Smooth muscle cell (in vitro differentiated cells): ENCODE results near the gene TXLNG. TPM values are rescaled to one million over a fixed set of nuclear protein-coding genes. Genes with fewer than 3 reads are reported as not detected.

ENCODE experiments used
- DNase-seq: peaks from one replicate; lab custom pipeline; 2025; ENCODE audit not compliant: unreplicated experiment; lab: John Stamatoyannopoulos, UW
- H2AFZ ChIP-seq: fragments of 200-600 bp; sonication (generic); 2 replicates; pipeline ENCODE4 v1.6.0; 2016; ENCODE audit warnings: antibody characterized with exemption, low read depth, mild to moderate bottlenecking
- H3F3A ChIP-seq: fragments of 200-600 bp; sonication (generic); 2 replicates; pipeline ENCODE4 v1.6.0; 2017; ENCODE audit warnings: antibody characterized with exemption, low read depth
- H3K27ac ChIP-seq: fragments of 200-600 bp; sonication (generic); 2 replicates; pipeline ENCODE4 v1.5.1; 2016; ENCODE audit warnings: low read depth, mild to moderate bottlenecking
- H3K27me3 ChIP-seq: fragments of 200-600 bp; sonication (generic); 2 replicates; pipeline ENCODE4 v1.6.1; 2016; ENCODE audit warnings: low read depth, mild to moderate bottlenecking
- H3K36me3 ChIP-seq: fragments of 200-600 bp; sonication (generic); 2 replicates; pipeline ENCODE4 v1.5.1; 2016; ENCODE audit warnings: low read depth
- H3K4me1 ChIP-seq: fragments of 200-600 bp; sonication (generic); 2 replicates; pipeline ENCODE4 v1.5.1; 2016; ENCODE audit warnings: low read depth
- H3K4me2 ChIP-seq: fragments of 200-600 bp; sonication (generic); 2 replicates; pipeline ENCODE4 v1.6.0; 2016; ENCODE audit warnings: mild to moderate bottlenecking
- H3K4me3 ChIP-seq: fragments of 200-600 bp; sonication (generic); 2 replicates; pipeline ENCODE4 v1.5.1; 2016; ENCODE audit warnings: mild to moderate bottlenecking
- H3K79me2 ChIP-seq: fragments of 200-600 bp; sonication (generic); 2 replicates; pipeline ENCODE4 v1.6.0; 2016; ENCODE audit warnings: low read depth, mild to moderate bottlenecking
- H3K9ac ChIP-seq: fragments of 200-600 bp; sonication (generic); 2 replicates; pipeline ENCODE4 v1.6.0; 2016; ENCODE audit warnings: low read depth
- H3K9me3 ChIP-seq: fragments of 200-600 bp; sonication (generic); replicated peaks from 2 replicates; pipeline ENCODE4 v1.5.1; 2016; ENCODE audit warnings: low read depth
- H4K20me1 ChIP-seq: fragments of 200-600 bp; sonication (generic); 2 replicates; pipeline ENCODE4 v1.6.0; 2016; ENCODE audit warnings: low read depth
- WGBS: methylation state at CpG from one replicate; pipeline ENCODE4 v1.1.7; 2016; ENCODE audit warnings: low lambda C conversion rate; 5-methylcytosine and 5-hydroxymethylcytosine counted together
- polyA plus RNA-seq: library from polyadenylated mRNA; unstranded; fragments of >200 nt; fragmentation: Nextera tagmentation; extraction: Ambion mirVana; gene quantifications from 2 replicates; pipeline ENCODE4 v1.2.1, GENCODE V29; 2016
- total RNA-seq: library from RNA; depleted of rRNA; stranded (reverse); fragments of >200 nt; gene quantifications from 2 replicates; pipeline ENCODE4 v1.2.3, GENCODE V29; 2014
- TF ChIP-seq, protein P1 (sequence below): fragments of 200-600 bp; sonication (generic); IDR thresholded peaks from 2 replicates; pipeline ENCODE4 v1.5.1; 2017; ENCODE audit warnings: borderline replicate concordance, mild to moderate bottlenecking, antibody characterized with exemption; ENCODE audit not compliant: insufficient read depth, poor library complexity, severe bottlenecking

Gene TXLNG
- total and polyA plus RNA-seq, 2 experiments from 2014 or later = 5.7 to 19.6 TPM

DNA sequence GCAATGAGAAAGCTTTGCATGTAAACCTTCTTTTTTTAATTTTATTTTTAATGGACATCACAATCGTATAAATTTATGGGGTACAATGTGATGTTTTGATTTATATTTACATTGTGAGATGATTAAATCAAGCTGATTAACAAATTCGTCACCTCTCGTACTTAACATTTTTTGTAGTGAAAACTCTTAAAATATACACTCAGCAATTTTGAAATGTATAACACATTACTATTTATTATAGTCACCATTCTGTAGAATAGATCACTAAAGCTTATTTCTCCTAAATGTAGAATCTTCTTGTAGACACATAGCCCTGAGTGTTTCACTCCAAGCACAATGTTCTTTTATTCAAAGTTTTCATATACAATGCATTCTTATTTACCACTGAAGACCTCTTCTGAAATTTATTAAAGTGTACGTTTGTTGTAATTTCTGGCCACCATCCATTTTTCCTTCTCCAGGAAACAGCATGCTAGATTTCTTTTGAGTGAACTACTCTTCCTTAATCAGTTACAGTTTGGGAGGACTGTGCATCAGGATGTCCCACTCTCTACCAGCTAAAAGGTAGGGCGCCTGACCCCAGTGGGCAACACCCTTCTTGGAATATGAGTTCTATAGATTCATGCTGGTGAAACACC lies 88.3 kb downstream of the TXLNG start:
- H3K36me3 ChIP-seq = no peaks in the 10 kb centered on the region
- H4K20me1 ChIP-seq = peaks cover under 1% of the 10 kb centered on the region
- no peak for DNase-seq
- H3K9me3 ChIP-seq = no peaks in the 10 kb centered on the region
- no peak overlapping the region for H3K4me2 ChIP-seq
- 87% methylated on average over 5 of the region's 5 CpGs for WGBS
- no peak overlapping the region for H2AFZ ChIP-seq
- no peak overlapping the region for H3K9ac ChIP-seq
- H3K79me2 ChIP-seq = peaks cover under 1% of the 10 kb centered on the region
- H3F3A ChIP-seq = peaks cover 6% of the 10 kb centered on the region
- H3K4me3 ChIP-seq = no peak overlapping the region
- H3K4me1 ChIP-seq = peaks cover 16% of the 10 kb centered on the region
- H3K27ac ChIP-seq = no peak overlapping the region
- TF ChIP-seq, protein P1, sequence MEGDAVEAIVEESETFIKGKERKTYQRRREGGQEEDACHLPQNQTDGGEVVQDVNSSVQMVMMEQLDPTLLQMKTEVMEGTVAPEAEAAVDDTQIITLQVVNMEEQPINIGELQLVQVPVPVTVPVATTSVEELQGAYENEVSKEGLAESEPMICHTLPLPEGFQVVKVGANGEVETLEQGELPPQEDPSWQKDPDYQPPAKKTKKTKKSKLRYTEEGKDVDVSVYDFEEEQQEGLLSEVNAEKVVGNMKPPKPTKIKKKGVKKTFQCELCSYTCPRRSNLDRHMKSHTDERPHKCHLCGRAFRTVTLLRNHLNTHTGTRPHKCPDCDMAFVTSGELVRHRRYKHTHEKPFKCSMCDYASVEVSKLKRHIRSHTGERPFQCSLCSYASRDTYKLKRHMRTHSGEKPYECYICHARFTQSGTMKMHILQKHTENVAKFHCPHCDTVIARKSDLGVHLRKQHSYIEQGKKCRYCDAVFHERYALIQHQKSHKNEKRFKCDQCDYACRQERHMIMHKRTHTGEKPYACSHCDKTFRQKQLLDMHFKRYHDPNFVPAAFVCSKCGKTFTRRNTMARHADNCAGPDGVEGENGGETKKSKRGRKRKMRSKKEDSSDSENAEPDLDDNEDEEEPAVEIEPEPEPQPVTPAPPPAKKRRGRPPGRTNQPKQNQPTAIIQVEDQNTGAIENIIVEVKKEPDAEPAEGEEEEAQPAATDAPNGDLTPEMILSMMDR = no peak
- H3K27me3 ChIP-seq = peaks cover 43% of the 10 kb centered on the region

DNA sequence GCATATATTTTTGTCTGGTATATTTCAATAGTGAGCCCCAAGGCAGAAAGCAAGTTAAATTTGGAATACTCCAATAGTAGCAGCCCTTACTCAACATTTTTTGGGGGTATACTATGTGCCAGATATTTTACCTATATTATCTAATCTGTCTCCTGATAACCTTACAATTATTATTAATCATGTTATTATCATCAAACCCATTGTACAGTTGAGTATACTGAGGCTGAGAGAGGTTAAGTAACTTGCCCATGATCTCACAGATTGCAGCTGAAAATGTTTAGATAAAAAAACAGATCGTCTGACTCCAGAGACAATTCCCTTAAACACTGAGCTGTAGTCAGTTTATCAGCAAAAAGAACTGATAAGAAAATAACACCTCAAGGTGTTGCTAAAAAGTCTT lies 90.4 kb downstream of the TXLNG start:
- 64% methylated on average over 1 of the region's 1 CpG for WGBS
- Histone ChIP-seq H3F3A (peaks cover 2% of the 10 kb centered on the region), H3K4me2 (no peak overlapping the region), H3K27ac (no peak overlapping the region), H3K27me3 (peaks cover 47% of the 10 kb centered on the region), H3K79me2 (no peaks in the 10 kb centered on the region), H4K20me1 (no peaks in the 10 kb centered on the region), H3K4me3 (no peak overlapping the region), H3K9me3 (no peaks in the 10 kb centered on the region), H3K36me3 (no peaks in the 10 kb centered on the region), H3K9ac (no peak overlapping the region), H2AFZ (no peak overlapping the region), H3K4me1 (peaks cover 8% of the 10 kb centered on the region)
- DNase-seq = no peak
- TF ChIP-seq, protein P1 = no peak

DNA sequence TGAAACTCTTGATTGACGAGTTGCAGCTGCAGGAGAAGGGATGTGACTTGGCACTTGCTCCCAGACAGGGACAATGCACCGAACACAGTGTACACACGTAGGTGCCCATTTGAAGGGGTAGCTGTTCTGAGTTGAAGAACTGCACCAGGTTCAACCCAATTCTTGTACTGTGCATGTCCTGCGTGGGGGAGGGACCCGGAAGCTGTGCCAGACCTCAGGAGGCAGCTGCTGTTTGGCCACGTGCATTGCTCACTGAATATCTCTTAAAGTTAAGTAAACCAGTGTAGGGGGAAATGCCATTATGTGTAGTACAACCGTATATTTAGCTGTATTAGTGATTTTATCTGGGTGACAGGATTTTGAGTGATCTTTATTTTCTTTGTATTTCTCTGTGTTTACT lies 95.9 kb downstream of the TXLNG start:
- Histone ChIP-seq H3K27me3 (peaks cover 21% of the 10 kb centered on the region), H4K20me1 (no peaks in the 10 kb centered on the region), H3K4me3 (peak overlapping the region; percentile 70), H2AFZ (peak overlapping the region; percentile 97), H3F3A (no peaks in the 10 kb centered on the region), H3K4me2 (peak overlapping the region; percentile 96), H3K27ac (no peak overlapping the region), H3K9ac (no peak overlapping the region), H3K36me3 (no peaks in the 10 kb centered on the region), H3K79me2 (no peaks in the 10 kb centered on the region), H3K9me3 (no peaks in the 10 kb centered on the region), H3K4me1 (peaks cover 4% of the 10 kb centered on the region)
- DNase-seq = no peak
- TF ChIP-seq, protein P1 = no peak
- WGBS = 37% methylated on average over 7 of the region's 7 CpGs
